GM06990 (cell line): ENCODE measurements around the gene KRTAP10-2.

ENCODE experiments used
- DNase-seq: peaks from one replicate; pipeline ENCODE4 v3.0.0-alpha.2; 2011; ENCODE audit not compliant: insufficient read length; ENCODE audit errors: extremely low read depth
- H3K27me3 ChIP-seq: replicated peaks from 2 replicates; pipeline ENCODE4 v1.6.0; 2011; ENCODE audit warnings: low read length; ENCODE audit not compliant: control insufficient read depth, insufficient read depth
- H3K36me3 ChIP-seq: 2 replicates; pipeline ENCODE4 v1.5.1; 2011; ENCODE audit warnings: low read length; ENCODE audit not compliant: control insufficient read depth, insufficient read depth
- H3K4me3 ChIP-seq: replicated peaks from 2 replicates; pipeline ENCODE4 v1.5.1; 2011; ENCODE audit warnings: low read depth, mild to moderate bottlenecking, control low read depth, low read length
- TF ChIP-seq, protein P1 (sequence below): IDR thresholded peaks from 2 replicates; pipeline ENCODE4 v1.5.1; 2011; ENCODE audit warnings: low read length, control low read depth, mild to moderate bottlenecking, inconsistent platforms; ENCODE audit not compliant: insufficient read depth, poor library complexity, severe bottlenecking

The KRTAP10-2 gene

DNA sequence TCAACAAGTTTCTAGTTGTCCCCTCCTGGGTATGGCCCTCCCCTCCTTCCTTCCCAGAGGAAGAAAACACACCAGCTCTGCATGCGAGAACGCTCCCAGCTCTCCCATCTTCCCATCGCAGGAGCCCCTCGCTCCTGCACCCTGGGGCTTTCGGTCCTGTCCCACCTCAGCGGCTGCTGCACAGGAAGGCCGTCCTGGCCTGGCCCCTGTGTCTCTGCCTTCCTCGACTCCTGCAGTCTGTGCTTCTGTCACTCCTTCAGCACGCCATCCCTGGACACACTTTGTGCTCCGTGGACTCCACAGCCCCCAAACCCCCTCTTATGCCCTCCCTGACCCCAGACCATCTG lies 34.5 kb downstream of the KRTAP10-2 start:
- no peak for DNase-seq
- H3K4me3 ChIP-seq = no peak overlapping the region
- TF ChIP-seq, protein P1, sequence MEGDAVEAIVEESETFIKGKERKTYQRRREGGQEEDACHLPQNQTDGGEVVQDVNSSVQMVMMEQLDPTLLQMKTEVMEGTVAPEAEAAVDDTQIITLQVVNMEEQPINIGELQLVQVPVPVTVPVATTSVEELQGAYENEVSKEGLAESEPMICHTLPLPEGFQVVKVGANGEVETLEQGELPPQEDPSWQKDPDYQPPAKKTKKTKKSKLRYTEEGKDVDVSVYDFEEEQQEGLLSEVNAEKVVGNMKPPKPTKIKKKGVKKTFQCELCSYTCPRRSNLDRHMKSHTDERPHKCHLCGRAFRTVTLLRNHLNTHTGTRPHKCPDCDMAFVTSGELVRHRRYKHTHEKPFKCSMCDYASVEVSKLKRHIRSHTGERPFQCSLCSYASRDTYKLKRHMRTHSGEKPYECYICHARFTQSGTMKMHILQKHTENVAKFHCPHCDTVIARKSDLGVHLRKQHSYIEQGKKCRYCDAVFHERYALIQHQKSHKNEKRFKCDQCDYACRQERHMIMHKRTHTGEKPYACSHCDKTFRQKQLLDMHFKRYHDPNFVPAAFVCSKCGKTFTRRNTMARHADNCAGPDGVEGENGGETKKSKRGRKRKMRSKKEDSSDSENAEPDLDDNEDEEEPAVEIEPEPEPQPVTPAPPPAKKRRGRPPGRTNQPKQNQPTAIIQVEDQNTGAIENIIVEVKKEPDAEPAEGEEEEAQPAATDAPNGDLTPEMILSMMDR = no peak
- H3K27me3 ChIP-seq = no peaks in the 10 kb centered on the region
- no peaks in the 10 kb centered on the region for H3K36me3 ChIP-seq

GRCh38 chr21:44516342-44516741 lies 35.0 kb downstream of the KRTAP10-2 start:
- no peaks in the 10 kb centered on the region for H3K36me3 ChIP-seq
- no peaks in the 10 kb centered on the region for H3K27me3 ChIP-seq
- no peak overlapping the region for H3K4me3 ChIP-seq
- DNase-seq = no peak
- TF ChIP-seq, protein P1 = no peak

DNA sequence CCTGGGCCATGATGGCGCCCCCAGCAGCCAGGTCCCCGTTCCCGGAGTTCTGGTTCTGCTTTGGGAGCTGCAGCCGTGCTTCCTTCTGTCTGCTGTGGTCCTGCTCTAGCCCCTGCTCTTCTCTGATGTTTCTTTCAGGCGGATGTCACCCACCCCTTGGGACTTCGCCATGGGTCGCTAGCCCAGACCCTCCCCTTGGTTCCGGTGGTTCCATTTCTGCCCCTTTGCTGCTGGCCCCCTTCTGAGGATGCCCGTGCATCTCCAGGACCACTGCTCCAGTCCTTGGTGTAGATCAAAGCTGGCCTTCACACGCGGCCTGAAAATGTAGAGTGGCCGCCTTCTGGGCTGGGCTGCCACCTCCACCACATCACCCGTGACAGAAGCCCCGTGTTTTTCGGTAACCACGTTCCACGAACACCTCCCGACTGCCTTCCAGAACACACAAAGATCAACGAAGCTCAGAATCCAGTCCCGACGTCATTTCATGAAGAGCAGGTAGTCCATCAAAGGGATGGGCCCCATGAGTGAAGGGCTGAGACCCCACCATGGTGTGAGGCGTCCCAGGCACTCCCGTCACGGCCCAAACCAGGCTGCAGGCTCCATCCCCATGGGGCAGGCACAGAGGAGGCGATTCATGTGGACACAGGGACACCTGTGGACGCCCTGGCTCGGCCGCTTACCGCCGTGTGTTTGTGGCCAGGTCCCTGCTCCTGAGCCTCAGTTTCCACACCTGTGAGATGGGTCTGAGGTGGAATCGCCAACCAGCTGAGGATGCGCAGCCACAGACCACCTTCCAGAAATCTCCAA lies 35.7 kb downstream of the KRTAP10-2 start:
- no peaks in the 10 kb centered on the region for H3K36me3 ChIP-seq
- TF ChIP-seq, protein P1 = no peak
- DNase-seq = no peak

DNA sequence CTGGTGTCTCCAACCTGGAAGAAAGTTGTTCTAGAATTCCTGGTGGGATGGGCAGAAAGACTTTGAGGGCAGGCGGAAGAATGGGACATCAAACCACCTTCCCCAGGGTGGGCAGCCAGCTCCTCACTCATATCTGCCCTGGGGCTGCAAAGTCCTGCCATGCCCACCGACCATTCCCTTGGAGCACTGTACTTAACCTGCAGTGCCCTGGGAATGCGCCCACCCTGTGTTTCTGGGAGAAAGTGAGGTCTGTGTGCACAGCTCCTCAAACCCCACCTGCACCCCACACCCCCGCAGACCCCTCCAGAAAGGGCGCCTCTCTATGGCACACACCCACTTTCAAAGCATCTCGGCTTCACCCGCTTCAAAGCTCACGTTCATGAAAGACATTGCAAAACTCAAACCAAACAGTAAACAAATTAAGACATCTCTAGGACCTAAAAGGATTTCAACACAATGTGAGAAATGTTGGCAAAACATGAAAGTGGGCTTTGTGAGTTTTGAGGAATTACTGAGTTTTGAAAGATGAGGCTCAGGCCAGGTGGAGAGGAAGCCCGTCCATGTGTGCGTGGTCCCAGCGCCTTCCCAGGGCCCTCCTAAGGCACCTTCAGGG lies 36.5 kb downstream of the KRTAP10-2 start:
- TF ChIP-seq, protein P1 = no peak
- H3K4me3 ChIP-seq = no peak overlapping the region
- DNase-seq = no peak
- H3K36me3 ChIP-seq = no peaks in the 10 kb centered on the region
- no peaks in the 10 kb centered on the region; the same call in 1 of the 2 replicates for H3K27me3 ChIP-seq

More for the DNA sequence above, 35.7 kb downstream of the KRTAP10-2 start:
- H3K27me3 ChIP-seq = no peaks in the 10 kb centered on the region; the same call in 1 of the 2 replicates
- H3K4me3 ChIP-seq = no peak overlapping the region

DNA sequence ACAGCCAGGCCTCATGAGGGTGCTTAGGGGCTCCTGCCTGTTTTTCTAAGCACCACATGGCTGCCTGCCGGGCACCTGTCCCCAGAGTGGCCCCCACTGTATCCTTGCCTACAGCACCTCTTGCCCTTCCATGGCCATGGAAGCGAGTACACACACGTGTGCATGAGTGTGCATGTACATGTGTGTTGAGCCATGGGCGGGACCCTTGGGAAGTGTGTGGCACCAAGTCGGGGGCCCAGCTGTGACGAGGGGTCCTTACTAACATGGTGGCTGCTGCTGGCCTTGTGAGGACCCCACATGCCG lies 37.1 kb downstream of the KRTAP10-2 start:
- no peaks in the 10 kb centered on the region for H3K36me3 ChIP-seq

More for the DNA sequence above, 37.1 kb downstream of the KRTAP10-2 start:
- no peak for DNase-seq
- H3K4me3 ChIP-seq = no peak overlapping the region
- H3K27me3 ChIP-seq = no peaks in the 10 kb centered on the region; the same call in 1 of the 2 replicates
- TF ChIP-seq, protein P1 = no peak
